HepG2 (cell line): ENCODE data around the gene HIGD1A. TPM values are rescaled to one million over a fixed set of nuclear protein-coding genes. Genes with fewer than 3 reads are reported as not detected.

Experiments used
- GLI4 ChIP-seq: sonication (generic); formaldehyde crosslinking; IDR thresholded peaks from 2 replicates; pipeline ENCODE4 v1.5.1; 2020; ENCODE audit warnings: missing genetic modification reagents, mild to moderate bottlenecking, moderate library complexity, borderline replicate concordance
- SALL2 ChIP-seq: sonication (generic); formaldehyde crosslinking; IDR thresholded peaks from 2 replicates; pipeline ENCODE4 v1.8.1; 2023; ENCODE audit warnings: mild to moderate bottlenecking, missing genetic modification reagents, inconsistent platforms
- SMAD1 ChIP-seq: sonication (generic); formaldehyde crosslinking; IDR thresholded peaks from 2 replicates; pipeline ENCODE4 v1.4.0; 2020; ENCODE audit warnings: missing genetic modification reagents, low read depth, mild to moderate bottlenecking, borderline replicate concordance
- SRSF1 ChIP-seq: fragments of 200-400 bp; formaldehyde crosslinking; optimal IDR thresholded peaks from 2 replicates; pipeline ENCODE3; 2017; ENCODE audit warnings: mild to moderate bottlenecking, low read depth, low read length, moderate library complexity
- TMF1 ChIP-seq: sonication (generic); formaldehyde crosslinking; IDR thresholded peaks from 2 replicates; pipeline ENCODE4 v1.8.1; 2022; ENCODE audit warnings: low read depth, missing genetic modification reagents
- ZNF468 ChIP-seq: sonication (generic); formaldehyde crosslinking; IDR thresholded peaks from 2 replicates; pipeline ENCODE4 v1.8.0; 2022; ENCODE audit warnings: mild to moderate bottlenecking, moderate library complexity, missing genetic modification reagents
- polyA plus RNA-seq, 8 experiments: library from polyadenylated mRNA; depleted of rRNA in 3 of 8; stranded (reverse) in 7 of 8; unstranded in 1 of 8; fragments of >200 nt; fragmentation: Illumina TruSeq in 4 of 8; extraction: Trizol in 4 of 8; gene quantifications; 2 replicates each; pipeline versions ENCODE4 v1.2.1 to v1.2.3, GENCODE V29; 2011 to 2016; ENCODE audit warnings: low read depth in 4 of 8, missing spikeins in 1 of 8, mixed read lengths in 1 of 8; ENCODE audit not compliant: insufficient read depth in 1 of 8
- total RNA-seq, 5 experiments: library from RNA; depleted of rRNA; stranded (reverse); fragments of >200 nt; fragmentation: Illumina TruSeq; extraction: Trizol; gene quantifications; 2 replicates each; pipeline ENCODE4 v1.2.3, GENCODE V29; 2016; ENCODE audit warnings: low read depth in 1 of 5
- TF ChIP-seq, protein P1 (sequence below): IDR thresholded peaks from 2 replicates; pipeline ENCODE4 v1.6.1; 2016; ENCODE audit warnings: low read depth, missing genetic modification reagents, missing compliant biosample characterization
- TF ChIP-seq, protein P2 (sequence below): sonication (generic); formaldehyde crosslinking; IDR thresholded peaks from 2 replicates; pipeline ENCODE4 v1.5.0; 2020; ENCODE audit warnings: mild to moderate bottlenecking, missing genetic modification reagents
- TF ChIP-seq, protein P3 (sequence below): sonication (generic); formaldehyde crosslinking; IDR thresholded peaks from 2 replicates; pipeline ENCODE4 v1.5.0; 2020; ENCODE audit warnings: mild to moderate bottlenecking, missing genetic modification reagents
- TF ChIP-seq, protein P4 (sequence below): IDR thresholded peaks from 2 replicates; pipeline ENCODE4 v1.6.1; 2016; ENCODE audit warnings: missing biosample characterization, missing genetic modification reagents, low read depth
- TF ChIP-seq, protein P5 (sequence below): sonication (generic); formaldehyde crosslinking; IDR thresholded peaks from 2 replicates; pipeline ENCODE4 v1.4.0; 2020; ENCODE audit warnings: missing genetic modification reagents
- TF ChIP-seq, protein P6 (sequence below): IDR thresholded peaks from 2 replicates; pipeline ENCODE4 v1.6.1; 2016

The HIGD1A gene
- total and polyA plus RNA-seq, 2 of the 13 experiments (the other 11 are each of a cell fraction or from before 2014, with no cell fraction given), result 222 to 253 TPM

DNA sequence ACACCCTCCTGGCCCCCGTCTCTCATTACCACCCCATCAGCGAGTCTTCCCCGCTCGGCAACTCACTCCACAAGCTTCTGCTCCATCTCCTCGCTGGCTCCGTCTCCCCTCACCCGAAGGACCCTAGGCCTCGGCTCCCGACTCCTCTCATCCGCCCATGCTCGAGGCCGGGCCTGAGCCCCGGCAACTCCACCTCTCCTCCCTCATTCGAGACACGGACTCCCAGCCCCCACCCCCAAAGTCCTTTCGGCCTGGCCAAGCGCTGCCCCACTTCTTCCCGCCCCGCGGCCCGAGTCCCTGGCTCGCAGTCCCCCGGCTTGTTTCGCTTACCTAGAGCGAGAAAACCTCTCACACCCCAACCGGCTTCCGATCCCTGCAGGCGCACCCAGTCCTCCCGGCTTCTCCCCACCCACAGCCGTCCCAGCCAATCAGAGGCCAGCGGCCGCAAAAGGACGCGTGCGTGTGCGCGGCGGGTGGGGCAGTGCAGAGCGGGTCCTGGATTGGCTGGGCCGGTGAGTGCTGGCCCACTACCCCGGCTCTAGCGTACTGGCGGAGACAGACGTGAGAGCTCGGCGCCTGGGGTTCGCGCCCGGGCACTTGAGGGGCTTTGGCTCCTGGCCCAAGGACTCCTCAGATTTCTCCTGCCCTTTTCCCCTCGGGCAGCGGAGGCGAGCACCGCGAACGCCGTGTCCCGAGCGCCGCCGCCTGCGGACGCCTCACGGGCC lies at the start of gene HIGD1A (continued):
- TF ChIP-seq, protein P1, sequence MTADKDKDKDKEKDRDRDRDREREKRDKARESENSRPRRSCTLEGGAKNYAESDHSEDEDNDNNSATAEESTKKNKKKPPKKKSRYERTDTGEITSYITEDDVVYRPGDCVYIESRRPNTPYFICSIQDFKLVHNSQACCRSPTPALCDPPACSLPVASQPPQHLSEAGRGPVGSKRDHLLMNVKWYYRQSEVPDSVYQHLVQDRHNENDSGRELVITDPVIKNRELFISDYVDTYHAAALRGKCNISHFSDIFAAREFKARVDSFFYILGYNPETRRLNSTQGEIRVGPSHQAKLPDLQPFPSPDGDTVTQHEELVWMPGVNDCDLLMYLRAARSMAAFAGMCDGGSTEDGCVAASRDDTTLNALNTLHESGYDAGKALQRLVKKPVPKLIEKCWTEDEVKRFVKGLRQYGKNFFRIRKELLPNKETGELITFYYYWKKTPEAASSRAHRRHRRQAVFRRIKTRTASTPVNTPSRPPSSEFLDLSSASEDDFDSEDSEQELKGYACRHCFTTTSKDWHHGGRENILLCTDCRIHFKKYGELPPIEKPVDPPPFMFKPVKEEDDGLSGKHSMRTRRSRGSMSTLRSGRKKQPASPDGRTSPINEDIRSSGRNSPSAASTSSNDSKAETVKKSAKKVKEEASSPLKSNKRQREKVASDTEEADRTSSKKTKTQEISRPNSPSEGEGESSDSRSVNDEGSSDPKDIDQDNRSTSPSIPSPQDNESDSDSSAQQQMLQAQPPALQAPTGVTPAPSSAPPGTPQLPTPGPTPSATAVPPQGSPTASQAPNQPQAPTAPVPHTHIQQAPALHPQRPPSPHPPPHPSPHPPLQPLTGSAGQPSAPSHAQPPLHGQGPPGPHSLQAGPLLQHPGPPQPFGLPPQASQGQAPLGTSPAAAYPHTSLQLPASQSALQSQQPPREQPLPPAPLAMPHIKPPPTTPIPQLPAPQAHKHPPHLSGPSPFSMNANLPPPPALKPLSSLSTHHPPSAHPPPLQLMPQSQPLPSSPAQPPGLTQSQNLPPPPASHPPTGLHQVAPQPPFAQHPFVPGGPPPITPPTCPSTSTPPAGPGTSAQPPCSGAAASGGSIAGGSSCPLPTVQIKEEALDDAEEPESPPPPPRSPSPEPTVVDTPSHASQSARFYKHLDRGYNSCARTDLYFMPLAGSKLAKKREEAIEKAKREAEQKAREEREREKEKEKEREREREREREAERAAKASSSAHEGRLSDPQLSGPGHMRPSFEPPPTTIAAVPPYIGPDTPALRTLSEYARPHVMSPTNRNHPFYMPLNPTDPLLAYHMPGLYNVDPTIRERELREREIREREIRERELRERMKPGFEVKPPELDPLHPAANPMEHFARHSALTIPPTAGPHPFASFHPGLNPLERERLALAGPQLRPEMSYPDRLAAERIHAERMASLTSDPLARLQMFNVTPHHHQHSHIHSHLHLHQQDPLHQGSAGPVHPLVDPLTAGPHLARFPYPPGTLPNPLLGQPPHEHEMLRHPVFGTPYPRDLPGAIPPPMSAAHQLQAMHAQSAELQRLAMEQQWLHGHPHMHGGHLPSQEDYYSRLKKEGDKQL (CRISPR knock-in tag), result no peak
- TF ChIP-seq, protein P2, sequence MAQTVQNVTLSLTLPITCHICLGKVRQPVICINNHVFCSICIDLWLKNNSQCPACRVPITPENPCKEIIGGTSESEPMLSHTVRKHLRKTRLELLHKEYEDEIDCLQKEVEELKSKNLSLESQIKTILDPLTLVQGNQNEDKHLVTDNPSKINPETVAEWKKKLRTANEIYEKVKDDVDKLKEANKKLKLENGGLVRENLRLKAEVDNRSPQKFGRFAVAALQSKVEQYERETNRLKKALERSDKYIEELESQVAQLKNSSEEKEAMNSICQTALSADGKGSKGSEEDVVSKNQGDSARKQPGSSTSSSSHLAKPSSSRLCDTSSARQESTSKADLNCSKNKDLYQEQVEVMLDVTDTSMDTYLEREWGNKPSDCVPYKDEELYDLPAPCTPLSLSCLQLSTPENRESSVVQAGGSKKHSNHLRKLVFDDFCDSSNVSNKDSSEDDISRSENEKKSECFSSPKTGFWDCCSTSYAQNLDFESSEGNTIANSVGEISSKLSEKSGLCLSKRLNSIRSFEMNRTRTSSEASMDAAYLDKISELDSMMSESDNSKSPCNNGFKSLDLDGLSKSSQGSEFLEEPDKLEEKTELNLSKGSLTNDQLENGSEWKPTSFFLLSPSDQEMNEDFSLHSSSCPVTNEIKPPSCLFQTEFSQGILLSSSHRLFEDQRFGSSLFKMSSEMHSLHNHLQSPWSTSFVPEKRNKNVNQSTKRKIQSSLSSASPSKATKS (CRISPR knock-in tag), result no peak
- TF ChIP-seq, protein P3, sequence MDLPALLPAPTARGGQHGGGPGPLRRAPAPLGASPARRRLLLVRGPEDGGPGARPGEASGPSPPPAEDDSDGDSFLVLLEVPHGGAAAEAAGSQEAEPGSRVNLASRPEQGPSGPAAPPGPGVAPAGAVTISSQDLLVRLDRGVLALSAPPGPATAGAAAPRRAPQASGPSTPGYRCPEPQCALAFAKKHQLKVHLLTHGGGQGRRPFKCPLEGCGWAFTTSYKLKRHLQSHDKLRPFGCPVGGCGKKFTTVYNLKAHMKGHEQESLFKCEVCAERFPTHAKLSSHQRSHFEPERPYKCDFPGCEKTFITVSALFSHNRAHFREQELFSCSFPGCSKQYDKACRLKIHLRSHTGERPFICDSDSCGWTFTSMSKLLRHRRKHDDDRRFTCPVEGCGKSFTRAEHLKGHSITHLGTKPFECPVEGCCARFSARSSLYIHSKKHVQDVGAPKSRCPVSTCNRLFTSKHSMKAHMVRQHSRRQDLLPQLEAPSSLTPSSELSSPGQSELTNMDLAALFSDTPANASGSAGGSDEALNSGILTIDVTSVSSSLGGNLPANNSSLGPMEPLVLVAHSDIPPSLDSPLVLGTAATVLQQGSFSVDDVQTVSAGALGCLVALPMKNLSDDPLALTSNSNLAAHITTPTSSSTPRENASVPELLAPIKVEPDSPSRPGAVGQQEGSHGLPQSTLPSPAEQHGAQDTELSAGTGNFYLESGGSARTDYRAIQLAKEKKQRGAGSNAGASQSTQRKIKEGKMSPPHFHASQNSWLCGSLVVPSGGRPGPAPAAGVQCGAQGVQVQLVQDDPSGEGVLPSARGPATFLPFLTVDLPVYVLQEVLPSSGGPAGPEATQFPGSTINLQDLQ (CRISPR knock-in tag), result no peak
- TF ChIP-seq SMAD1 (no peak), GLI4 (CRISPR knock-in tag) (no peak; the same call in 1 of the 2 replicates), SALL2 (CRISPR knock-in tag) (peak; percentile 76; the same call in 1 of the 2 replicates), TMF1 (no peak; the same call in 1 of the 2 replicates), SRSF1 (no peak), ZNF468 (CRISPR knock-in tag) (no peak)
- TF ChIP-seq, protein P4, sequence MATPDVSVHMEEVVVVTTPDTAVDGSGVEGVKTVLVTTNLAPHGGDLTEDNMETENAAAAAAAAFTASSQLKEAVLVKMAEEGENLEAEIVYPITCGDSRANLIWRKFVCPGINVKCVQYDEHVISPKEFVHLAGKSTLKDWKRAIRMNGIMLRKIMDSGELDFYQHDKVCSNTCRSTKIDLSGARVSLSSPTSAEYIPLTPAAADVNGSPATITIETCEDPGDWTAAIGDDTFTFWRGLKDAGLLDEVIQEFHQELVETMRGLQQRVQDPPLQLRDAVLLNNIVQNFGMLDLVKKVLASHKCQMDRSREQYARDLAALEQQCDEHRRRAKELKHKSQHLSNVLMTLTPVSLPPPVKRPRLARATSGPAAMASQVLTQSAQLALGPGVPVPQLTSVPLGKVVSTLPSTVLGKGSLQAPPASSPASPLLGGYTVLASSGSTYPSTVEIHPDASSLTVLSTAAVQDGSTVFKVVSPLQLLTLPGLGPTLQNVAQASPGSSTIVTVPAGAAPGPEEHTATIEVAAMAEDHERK (CRISPR knock-in tag), result peak; percentile 83
- TF ChIP-seq, protein P5, sequence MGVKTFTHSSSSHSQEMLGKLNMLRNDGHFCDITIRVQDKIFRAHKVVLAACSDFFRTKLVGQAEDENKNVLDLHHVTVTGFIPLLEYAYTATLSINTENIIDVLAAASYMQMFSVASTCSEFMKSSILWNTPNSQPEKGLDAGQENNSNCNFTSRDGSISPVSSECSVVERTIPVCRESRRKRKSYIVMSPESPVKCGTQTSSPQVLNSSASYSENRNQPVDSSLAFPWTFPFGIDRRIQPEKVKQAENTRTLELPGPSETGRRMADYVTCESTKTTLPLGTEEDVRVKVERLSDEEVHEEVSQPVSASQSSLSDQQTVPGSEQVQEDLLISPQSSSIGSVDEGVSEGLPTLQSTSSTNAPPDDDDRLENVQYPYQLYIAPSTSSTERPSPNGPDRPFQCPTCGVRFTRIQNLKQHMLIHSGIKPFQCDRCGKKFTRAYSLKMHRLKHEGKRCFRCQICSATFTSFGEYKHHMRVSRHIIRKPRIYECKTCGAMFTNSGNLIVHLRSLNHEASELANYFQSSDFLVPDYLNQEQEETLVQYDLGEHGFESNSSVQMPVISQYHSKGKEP (CRISPR knock-in tag), result no peak
- TF ChIP-seq, protein P6, sequence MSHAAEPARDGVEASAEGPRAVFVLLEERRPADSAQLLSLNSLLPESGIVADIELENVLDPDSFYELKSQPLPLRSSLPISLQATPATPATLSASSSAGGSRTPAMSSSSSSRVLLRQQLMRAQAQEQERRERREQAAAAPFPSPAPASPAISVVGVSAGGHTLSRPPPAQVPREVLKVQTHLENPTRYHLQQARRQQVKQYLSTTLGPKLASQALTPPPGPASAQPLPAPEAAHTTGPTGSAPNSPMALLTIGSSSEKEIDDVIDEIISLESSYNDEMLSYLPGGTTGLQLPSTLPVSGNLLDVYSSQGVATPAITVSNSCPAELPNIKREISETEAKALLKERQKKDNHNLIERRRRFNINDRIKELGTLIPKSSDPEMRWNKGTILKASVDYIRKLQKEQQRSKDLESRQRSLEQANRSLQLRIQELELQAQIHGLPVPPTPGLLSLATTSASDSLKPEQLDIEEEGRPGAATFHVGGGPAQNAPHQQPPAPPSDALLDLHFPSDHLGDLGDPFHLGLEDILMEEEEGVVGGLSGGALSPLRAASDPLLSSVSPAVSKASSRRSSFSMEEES (CRISPR knock-in tag), result 0 out of 2 replicates have a peak, but pooled peaks have one; percentile 12
